Mucosa of stomach (tissue), 1 donor: ENCODE results near the gene HDAC11.
"Not testable (repeated sequence)": the region's sequence is repeated elsewhere in the genome, so short reads cannot be mapped to it uniquely, and the experiment has no call there.

Experiments used
- H3K27me3 ChIP-seq: one replicate; pipeline ENCODE4 v1.7.0; 2013; ENCODE audit warnings: mild to moderate bottlenecking, low read length; ENCODE audit not compliant: control insufficient read depth, insufficient read depth
- H3K36me3 ChIP-seq: one replicate; pipeline ENCODE4 v1.7.0; 2013; ENCODE audit warnings: low read length; ENCODE audit not compliant: control insufficient read depth, insufficient read depth
- H3K4me1 ChIP-seq: one replicate; pipeline ENCODE4 v1.7.0; 2013; ENCODE audit warnings: mild to moderate bottlenecking, low read length; ENCODE audit not compliant: control insufficient read depth, insufficient read depth
- H3K4me3 ChIP-seq: one replicate; pipeline ENCODE4 v1.7.0; 2013; ENCODE audit warnings: low read length
- H3K9ac ChIP-seq: one replicate; pipeline ENCODE4 v1.7.0; 2013; ENCODE audit warnings: mild to moderate bottlenecking, low read length, moderate library complexity
- H3K9me3 ChIP-seq: one replicate; pipeline ENCODE4 v1.7.0; 2013; ENCODE audit warnings: mild to moderate bottlenecking, low read length, moderate library complexity; ENCODE audit not compliant: control insufficient read depth
- donor health status: Pancreatic carcinoma.

The HDAC11 gene

GRCh38 chr3:13485630-13486562, 5.8 kb downstream of the HDAC11 start:
- H3K9ac ChIP-seq, H3K9me3 ChIP-seq, H3K27me3 ChIP-seq, H3K4me3 ChIP-seq, H3K36me3 ChIP-seq: not testable (repeated sequence)
- peaks cover 26% of the 10 kb centered on the region for H3K4me1 ChIP-seq

GRCh38 chr3:13487403-13487802, 7.3 kb downstream of the HDAC11 start:
- Histone ChIP-seq H3K36me3 (no peaks in the 10 kb centered on the region), H3K4me1 (peaks cover 22% of the 10 kb centered on the region), H3K4me3 (no peak overlapping the region), H3K9ac (no peak overlapping the region), H3K9me3 (no peaks in the 10 kb centered on the region), H3K27me3 (no peaks in the 10 kb centered on the region)

- H3K4me3 ChIP-seq, result no peak overlapping the region
- no peaks in the 10 kb centered on the region for H3K36me3 ChIP-seq
- no peaks in the 10 kb centered on the region for H3K9me3 ChIP-seq
- peaks cover 7% of the 10 kb centered on the region for H3K4me1 ChIP-seq
- H3K27me3 ChIP-seq, result no peaks in the 10 kb centered on the region
- no peak overlapping the region for H3K9ac ChIP-seq
Measured at GRCh38 chr3:13491206-13491974, 11.3 kb downstream of the HDAC11 start.

- Histone ChIP-seq H3K36me3 (no peaks in the 10 kb centered on the region), H3K4me3 (no peak overlapping the region), H3K4me1 (peaks cover 10% of the 10 kb centered on the region), H3K27me3 (no peaks in the 10 kb centered on the region), H3K9me3 (no peaks in the 10 kb centered on the region), H3K9ac (no peak overlapping the region)
Measured at GRCh38 chr3:13492048-13492447, 11.9 kb downstream of the HDAC11 start.

- no peaks in the 10 kb centered on the region for H3K27me3 ChIP-seq
Measured at GRCh38 chr3:13492976-13493866, 13.1 kb downstream of the HDAC11 start.

GRCh38 chr3:13493867-13494441, 13.8 kb downstream of the HDAC11 start:
- Histone ChIP-seq H3K9ac (no peak overlapping the region), H3K9me3 (no peaks in the 10 kb centered on the region), H3K27me3 (no peaks in the 10 kb centered on the region), H3K4me3 (no peak overlapping the region), H3K36me3 (no peaks in the 10 kb centered on the region), H3K4me1 (peaks cover 10% of the 10 kb centered on the region)

More at GRCh38 chr3:13492976-13493866, 13.1 kb downstream of the HDAC11 start:
- no peak overlapping the region for H3K9ac ChIP-seq
- H3K4me1 ChIP-seq, result peaks cover 10% of the 10 kb centered on the region
- H3K9me3 ChIP-seq, result no peaks in the 10 kb centered on the region
- H3K36me3 ChIP-seq, result no peaks in the 10 kb centered on the region
- H3K4me3 ChIP-seq, result no peak overlapping the region

- no peak overlapping the region for H3K9ac ChIP-seq
- H3K27me3 ChIP-seq, result no peaks in the 10 kb centered on the region
- no peaks in the 10 kb centered on the region for H3K9me3 ChIP-seq
- no peak overlapping the region for H3K4me3 ChIP-seq
- peaks cover 10% of the 10 kb centered on the region for H3K4me1 ChIP-seq
- no peaks in the 10 kb centered on the region for H3K36me3 ChIP-seq
Measured at GRCh38 chr3:13494463-13495350, 14.6 kb downstream of the HDAC11 start.

GRCh38 chr3:13495351-13495813, 15.3 kb downstream of the HDAC11 start:
- Histone ChIP-seq H3K9ac (no peak overlapping the region), H3K4me1 (peaks cover 10% of the 10 kb centered on the region), H3K4me3 (no peak overlapping the region), H3K9me3 (no peaks in the 10 kb centered on the region), H3K36me3 (no peaks in the 10 kb centered on the region), H3K27me3 (no peaks in the 10 kb centered on the region)

- Histone ChIP-seq H3K4me3 (no peak overlapping the region), H3K27me3 (no peaks in the 10 kb centered on the region), H3K4me1 (peaks cover 10% of the 10 kb centered on the region), H3K9ac (no peak overlapping the region), H3K9me3 (no peaks in the 10 kb centered on the region), H3K36me3 (no peaks in the 10 kb centered on the region)
Measured at GRCh38 chr3:13495921-13496723, 16.0 kb downstream of the HDAC11 start.

- Histone ChIP-seq H3K36me3 (no peaks in the 10 kb centered on the region), H3K9me3 (no peaks in the 10 kb centered on the region), H3K4me1 (peaks cover 10% of the 10 kb centered on the region), H3K4me3 (no peak overlapping the region), H3K9ac (no peak overlapping the region), H3K27me3 (no peaks in the 10 kb centered on the region)
Measured at GRCh38 chr3:13496879-13497278, 16.8 kb downstream of the HDAC11 start.
